NCI-H460 (cell line): Measurements from ENCODE around the gene ZBTB47. TPM values are rescaled to one million over a fixed set of nuclear protein-coding genes. Genes with fewer than 3 reads are reported as not detected.

ENCODE experiments used
- DNase-seq: peaks from one replicate; pipeline ENCODE4 v3.0.0-alpha.2; 2016; ENCODE audit warnings: low read depth; ENCODE audit errors: extremely low read depth
- total RNA-seq: library from RNA; depleted of rRNA; stranded (reverse); fragments of >200 nt; shearing (Covaris generic); gene quantifications from 2 replicates; pipeline ENCODE4 v1.2.3, GENCODE V29; 2014

ZBTB47 gene
- total RNA-seq, 1 experiment from 2014 or later = 1.5 TPM

DNA sequence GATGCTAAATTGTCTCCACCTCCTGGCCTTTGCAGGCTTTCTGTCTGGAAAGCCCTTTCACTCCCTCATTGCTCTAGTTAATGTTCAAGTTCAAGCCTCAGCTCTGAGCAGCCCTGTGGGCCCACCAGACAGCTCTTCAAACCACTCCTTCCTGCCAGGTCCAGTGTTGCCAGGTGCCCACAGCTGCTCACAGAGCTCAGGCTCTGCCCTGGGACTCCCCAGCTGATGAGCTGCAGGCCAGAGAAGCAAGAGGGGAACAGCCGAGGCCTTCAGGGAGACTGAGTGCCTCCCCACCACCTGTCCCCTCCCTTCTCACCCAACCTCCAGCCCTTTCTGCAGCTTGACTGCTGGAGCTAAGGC lies 1.3 kb upstream of the ZBTB47 start:
- DNase-seq = no peak

DNA sequence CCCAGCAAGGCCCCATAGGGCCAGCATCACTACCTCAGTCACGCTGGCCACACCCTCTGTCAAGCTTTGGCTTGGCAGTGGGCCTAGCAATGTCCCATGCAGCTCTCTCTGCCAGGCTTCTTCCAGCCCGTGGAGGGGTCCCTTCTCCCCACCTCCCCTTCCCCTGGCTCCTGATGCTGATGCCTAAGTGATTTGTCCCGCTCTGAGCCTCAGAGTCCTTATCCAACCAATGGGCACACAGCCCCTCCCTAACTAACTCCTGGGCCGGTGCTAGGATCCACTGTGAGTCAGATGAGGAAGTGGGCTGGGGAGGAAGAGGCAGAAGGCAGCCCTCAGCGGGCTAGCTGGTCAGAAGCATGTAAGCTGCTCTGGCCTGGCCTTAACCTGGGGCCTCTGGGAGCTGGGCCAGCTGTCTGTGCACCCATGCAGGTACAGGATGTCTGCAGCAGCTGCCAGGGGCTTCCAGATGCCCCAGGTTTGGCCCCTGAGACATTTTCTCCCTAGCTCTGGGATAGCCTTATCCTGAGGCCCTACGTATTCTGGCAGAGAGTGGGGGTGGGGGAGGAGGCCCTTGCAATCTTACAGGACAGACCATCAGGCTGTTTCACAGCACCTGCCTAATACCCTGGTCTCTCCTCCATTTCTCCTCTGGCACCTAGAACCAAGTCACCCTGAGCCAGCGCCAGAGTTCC lies 740 bp upstream of the ZBTB47 start:
- DNase-seq = peak; percentile 7

DNA sequence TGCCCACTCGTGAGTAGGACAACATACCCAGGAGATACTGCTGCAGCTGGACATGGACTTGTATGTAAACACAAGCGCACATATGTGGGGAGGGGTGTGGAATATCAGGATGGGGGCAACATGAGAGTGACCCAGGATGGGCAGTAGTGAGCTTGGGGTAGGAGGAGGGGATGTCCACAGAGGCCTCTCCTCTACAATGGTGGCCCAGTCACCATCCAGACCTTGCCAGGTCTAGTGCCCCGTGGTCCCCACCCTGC lies 266 bp upstream of the ZBTB47 start:
- no peak for DNase-seq

DNA sequence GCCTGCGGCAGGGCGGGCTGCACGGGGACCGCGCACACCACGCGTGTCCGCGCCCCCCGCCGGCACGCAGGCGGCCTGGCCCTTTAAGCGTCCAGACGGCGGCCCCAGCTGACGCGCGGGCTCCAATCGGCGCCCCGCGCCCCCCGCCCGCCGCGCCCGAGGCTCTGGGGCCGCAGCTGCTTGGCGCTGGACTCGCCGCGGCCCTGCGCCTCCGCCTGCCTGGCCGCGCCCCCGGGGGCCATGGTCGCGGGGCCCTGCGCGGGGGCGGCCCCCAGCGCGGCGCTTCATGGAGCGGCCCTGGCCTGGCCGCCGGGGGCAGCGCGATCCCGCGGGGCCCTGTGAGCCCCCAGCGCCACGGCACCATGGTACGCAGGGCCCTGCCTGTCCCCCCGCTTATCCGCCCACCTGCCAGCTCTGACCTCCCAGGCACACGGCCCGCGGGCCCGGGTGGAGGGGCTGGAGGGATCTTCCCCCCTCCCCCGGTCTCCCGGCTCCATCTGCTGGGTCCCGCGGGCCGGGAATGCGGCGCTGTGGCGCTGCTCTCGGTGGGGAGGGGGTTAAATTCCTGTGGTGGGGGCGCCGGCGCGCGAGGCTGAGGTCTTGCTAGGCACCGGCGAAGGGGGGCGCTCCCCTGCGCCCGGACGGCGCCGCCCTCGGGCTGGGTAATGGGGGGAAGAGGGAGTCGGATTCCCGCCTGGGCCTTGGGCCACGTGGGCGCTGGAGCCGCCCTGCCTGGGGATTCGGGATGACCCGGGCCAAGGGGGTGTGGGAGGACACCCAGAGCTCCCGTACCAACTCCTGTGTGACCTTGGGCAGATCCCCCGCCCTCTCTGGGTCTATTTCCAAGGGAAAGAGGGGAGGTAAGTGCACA lies 1.1 kb downstream of the ZBTB47 start:
- DNase-seq = peak; percentile 5

DNA sequence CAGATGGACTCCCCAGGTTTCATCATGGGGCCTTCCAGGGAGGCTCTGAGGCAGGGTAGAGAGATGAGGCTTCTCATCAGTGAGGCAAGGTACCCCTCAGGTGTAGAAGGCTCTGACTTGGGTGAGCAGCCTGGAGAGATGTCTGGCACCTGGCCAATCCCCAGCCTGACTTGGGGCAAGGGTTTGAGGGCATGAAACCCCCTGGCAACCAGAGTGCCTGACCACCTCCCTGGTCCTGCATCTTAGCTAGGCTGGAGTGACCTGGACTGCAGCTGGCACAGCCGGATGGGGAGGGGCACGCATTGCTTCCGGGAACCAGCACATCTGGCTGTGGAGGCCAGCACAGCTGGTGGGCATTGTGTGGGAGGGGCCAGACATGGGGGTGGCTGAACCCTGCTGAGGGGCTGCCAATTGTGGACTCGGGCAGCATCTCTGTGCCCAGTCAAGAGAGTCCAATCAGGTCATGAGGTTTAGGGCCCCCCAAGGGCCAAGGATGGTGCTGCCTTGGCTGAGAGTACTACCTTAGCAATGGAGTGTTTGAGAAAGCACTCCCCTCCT lies 1.9 kb downstream of the ZBTB47 start:
- DNase-seq = no peak

DNA sequence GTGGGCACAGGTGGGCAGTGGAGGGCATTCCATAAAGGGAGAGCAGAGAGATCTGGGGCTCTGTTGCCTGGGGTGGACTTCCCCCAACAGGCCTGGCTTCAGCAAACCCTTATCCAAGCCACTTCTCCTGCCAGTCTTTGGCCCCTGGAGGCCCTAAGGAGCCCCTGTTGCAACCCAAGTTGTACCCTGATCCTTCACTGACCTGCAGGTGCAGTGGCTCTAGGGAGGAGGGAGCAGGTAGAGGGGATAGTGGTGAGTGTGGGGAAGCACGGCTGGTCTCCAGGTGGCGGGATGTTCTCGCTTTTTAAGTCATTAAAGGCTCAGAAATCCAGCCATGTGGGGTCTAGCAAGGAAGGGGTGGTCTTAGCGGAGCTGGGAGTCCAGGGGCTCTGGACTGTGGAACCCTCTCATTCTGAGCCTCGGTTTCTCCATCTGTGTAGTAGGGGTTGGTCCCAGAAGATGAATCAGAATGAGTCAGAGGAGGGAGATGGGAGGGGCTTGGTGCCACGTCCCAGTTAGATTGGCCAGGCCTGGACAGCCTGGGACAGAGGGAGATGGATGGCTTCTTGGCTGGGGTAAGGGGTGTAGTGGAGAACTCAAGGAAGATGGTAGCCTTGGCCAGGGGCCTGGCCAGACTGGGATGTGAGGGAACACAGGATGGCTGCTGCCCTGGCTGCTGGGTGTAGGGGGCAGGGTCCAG lies 2.6 kb downstream of the ZBTB47 start:
- DNase-seq = no peak

DNA sequence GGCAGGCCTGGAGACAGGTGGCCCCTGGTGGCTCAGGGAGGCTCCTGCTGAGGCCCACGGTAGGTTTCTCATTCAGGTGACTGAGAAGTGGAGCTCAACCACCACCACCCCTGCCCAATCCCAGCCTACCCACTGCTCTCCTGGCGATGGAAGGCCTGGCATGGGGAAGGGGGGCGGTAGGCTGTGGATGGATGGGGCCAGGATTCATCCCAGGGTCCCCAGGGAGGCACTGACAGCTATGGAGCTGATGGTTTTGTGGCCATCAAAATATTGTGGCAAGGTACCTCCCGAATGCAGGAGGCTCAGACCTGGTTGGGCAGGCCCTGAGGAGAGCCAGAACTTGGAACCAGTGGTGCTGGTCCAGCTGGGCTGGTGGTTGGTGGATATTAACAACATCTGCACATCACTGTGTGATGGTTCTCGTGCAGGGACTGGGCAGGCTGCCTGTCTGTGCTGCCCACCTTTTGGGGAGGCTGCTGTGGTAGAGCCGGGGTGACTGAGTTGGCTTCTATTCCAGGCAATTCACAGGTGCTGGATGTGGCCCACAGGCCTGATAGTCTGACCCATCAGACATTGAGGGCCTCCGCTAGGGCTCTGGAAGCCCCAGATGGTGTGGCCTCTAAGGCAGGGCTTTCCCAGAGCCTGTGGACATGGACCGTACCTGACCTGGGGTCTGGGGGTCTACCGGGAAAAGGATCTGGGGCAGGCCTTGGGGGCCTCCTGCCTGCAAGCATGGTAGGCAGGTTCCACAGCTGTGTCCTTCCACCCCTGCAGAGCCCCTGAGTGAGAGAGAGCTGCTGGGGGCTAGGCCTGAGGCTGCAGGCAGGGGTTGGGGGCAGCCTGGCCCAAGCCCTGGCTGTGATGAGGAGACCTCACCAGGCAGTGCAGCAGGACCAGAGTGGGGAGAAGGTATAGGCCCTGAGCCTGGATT lies 3.4 kb downstream of the ZBTB47 start:
- no peak for DNase-seq

DNA sequence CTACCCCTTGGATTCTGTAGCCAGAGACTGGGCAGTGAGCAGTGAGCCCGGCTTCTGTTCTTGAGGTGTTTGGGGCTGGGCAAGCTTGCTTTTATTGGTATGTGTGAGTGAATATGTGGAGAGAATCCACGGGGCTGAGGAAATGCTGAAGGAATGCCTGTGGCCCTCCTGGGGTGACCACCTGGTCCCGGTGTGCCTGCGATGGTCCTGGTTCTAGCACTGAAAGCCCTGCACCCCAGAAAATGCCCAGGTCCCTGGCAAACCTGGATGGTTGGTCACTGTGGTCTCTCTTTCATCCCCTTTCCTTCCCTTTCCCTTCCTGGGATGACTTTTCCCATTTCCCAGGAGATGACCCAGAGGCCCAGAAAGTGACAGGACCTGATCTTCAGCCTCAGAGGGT lies 4.2 kb downstream of the ZBTB47 start:
- DNase-seq = no peak

DNA sequence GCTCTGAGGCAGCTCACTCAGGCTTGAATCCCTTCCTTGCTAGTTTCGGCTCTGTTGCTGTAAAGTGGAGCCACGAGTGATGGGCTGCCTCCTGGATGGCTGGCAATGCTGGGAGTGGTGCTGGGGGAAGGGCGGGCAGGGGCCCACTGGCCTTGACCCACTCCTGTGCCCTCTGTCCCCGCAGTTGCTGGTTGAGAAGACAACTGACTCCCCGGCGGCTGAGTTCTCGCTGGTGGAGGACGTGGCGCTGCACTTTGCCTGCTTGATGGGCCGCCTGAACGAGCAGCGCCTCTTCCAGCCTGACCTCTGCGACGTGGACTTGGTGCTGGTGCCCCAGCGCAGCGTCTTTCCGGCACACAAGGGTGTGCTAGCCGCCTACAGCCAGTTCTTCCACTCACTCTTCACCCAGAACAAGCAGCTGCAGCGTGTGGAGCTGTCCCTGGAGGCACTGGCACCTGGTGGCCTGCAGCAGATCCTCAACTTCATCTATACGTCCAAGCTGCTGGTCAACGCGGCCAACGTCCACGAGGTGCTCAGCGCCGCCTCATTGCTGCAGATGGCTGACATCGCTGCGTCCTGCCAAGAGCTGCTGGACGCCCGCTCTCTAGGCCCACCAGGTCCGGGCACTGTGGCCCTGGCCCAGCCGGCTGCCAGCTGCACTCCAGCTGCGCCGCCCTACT lies 4.7 kb downstream of the ZBTB47 start:
- DNase-seq = no peak

DNA sequence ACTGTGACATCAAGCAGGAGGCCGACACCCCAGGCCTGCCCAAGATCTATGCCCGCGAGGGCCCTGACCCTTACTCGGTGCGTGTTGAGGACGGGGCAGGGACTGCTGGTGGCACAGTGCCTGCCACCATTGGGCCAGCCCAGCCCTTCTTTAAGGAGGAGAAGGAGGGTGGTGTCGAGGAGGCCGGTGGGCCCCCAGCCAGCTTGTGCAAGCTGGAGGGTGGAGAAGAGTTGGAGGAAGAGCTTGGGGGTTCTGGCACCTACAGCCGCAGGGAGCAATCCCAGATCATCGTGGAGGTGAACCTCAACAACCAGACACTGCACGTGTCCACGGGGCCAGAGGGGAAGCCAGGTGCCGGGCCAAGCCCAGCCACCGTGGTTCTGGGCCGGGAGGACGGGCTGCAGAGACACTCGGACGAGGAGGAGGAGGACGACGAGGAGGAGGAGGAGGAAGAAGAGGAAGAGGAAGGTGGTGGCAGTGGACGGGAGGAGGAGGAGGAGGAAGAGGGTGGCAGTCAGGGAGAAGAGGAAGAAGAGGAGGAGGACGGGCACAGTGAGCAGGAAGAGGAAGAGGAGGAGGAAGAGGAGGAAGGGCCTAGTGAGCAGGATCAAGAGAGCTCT lies 5.4 kb downstream of the ZBTB47 start:
- no peak for DNase-seq

DNA sequence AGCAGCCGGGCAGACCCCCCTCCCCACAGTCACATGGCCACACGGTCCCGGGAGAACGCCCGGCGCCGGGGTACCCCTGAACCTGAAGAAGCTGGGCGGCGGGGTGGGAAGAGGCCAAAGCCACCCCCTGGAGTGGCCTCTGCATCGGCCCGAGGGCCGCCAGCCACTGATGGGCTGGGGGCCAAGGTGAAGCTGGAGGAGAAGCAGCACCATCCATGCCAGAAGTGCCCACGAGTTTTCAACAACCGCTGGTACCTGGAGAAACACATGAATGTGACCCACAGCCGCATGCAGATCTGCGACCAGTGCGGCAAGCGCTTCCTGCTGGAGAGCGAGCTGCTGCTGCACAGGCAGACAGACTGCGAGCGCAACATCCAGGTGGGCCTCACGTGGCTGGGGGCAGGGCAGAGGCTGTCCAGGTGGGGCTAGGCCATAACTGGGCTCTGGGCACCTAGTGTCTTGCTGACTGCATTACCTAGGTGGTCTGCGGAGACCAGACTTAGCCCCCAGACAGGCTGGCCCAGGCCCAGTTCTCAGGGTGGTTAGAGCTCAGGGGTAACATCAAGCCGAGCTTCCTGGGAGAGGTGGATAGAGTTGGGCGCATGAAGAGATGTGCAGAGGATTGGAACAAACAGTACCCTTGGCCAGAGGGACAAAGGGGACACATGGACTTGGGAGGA lies 6.1 kb downstream of the ZBTB47 start:
- DNase-seq = no peak

DNA sequence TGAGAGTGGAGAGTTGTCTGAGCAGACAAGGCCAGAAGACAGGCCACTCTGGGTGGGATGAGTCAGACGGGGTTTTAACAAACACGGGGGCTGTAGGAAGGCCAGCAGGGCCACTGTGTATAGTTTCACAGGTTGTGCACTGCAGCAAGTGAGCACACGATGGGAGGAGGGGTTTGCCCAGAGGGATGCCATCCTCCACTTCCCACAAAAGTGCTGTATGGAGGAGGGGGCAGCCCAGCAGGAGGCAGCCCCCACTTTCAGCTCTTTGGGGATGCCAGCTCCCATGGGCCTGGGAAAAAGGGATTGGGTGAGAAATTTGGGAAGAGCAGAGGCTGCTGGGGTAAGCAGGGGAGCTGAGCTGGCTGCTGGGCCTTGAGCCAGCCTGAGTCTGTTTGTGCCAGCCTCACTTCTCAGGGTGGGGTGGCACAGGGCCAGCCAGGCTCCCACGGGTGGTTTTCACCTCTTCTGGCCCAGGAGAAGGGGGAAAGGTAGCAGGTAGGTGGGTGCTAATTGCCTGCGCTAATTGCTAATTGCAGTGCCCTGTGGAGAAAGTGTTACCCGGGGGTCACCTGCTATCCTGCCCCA lies 6.7 kb downstream of the ZBTB47 start:
- DNase-seq = no peak

DNA sequence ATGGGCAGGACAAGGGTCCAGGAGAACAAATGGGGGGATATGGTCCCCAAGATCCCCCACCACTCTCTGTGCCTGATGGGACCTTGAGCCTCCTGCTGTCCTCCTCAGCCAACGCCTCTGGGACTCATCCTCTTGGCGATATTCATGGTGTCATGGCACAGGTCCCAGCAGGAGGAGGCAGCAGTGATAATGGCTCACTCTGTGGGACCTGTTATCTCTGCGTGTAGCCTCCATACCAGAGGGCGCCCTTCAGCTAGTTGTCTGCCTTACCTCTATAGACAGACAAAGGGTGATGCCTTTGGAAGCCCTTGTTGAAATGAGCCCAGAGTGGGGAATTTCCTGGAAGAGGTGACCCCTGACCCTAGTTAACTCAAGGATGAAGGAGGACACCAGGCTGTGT lies 7.4 kb downstream of the ZBTB47 start:
- no peak for DNase-seq

DNA sequence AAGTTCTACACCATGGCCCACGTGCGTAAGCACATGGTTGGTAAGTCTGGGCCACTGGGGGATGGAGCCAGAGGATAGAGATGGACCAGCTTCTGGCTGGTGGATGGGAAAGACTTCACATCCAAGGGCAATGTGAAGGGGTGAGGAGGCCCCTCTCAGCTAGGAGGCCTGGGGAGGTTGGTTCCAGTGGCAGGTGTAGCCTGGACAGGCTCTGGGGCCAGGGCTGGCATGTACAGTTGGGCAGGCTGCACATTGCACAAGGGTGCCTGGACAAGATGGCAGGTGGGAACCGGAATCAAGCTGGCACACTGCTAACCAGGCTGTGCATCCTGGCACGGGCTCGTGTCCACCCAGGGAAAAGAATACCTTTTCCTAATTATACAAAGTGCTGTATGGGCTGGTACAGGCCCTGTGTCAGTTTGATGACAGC lies 8.1 kb downstream of the ZBTB47 start:
- no peak for DNase-seq

DNA sequence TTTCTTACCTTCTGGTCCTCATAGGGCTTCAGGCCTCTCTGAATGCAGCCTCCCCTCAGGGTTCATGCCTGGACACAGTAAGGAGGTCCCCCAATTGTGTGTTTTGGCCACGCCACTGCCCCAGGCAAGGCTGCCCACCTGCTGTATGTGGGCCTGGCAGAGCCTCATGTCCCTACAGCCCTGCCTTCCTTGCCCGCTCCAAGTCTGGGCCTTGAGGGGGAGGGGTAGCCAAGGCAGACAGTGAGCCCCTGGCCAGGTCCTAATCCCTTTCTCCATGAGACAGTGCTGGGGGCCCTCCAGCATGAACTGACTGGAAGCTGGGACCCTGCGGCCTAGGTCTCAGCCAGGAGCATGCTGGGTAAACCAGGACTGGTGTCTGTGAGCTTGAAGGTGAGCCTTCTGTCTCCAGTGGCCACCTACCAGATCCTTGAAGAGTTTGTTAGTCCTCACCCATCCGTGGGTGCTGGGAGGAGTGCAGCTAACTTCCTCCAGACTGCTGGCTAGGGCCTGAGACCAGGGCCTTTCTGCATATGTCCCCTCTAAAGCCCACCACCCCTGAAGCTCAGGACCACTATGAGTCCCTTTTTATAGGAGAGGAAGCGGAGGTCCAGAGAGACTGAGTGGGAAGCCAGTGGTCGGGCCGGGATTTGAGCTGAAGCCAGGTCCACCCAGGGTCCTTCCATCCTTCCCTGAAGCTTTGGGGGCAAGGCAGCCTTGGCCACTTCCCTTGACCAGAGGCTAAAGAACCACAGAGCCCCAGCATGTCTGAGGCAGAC lies 8.7 kb downstream of the ZBTB47 start:
- no peak for DNase-seq

DNA sequence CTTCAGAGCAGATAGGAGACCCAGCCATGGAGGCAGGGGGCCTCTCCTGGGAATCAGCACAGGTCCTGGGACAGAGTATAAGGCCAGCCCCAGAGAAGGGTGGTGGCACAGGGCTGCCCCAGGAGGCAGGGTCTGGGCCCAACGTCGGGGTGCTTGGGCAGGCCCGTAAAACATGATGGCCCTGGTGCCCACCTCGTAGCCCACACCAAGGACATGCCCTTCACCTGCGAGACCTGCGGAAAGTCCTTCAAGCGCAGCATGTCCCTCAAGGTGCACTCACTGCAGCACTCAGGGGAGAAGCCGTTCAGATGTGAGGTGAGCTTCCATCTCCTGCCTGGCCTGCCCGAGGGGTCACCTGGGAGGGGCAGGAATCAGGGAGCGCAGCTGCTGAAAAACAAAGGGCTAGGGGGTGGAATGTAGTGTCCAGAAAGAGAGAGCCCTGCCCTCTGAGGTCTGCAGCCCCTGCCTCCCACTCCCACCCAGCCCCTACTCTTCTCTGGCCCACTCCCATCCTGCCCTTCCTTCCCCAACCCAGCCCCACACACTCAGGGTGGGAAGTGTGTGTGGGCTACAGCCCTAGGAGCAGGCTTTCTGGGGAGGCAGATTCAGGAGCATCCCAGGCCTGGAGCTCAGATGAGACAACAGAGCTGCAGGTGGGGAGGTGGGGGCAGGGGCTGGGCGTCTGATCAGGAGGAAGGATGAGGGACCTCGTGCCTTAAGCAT lies 9.5 kb downstream of the ZBTB47 start:
- no peak for DNase-seq
